OCI-LY1 (cell line): ENCODE measurements around the gene C20orf173.
"Not testable (repeated sequence)": the region's sequence is repeated elsewhere in the genome, so short reads cannot be mapped to it uniquely, and the experiment has no call there.

Experiments used
- H2AFZ ChIP-seq: fragments of 200-600 bp; sonication (generic), shearing (Covaris generic); 2 replicates; pipeline ENCODE4 v1.6.0; 2014; ENCODE audit warnings: antibody characterized with exemption, mild to moderate bottlenecking, low read length
- H3F3A ChIP-seq: fragments of 200-600 bp; sonication (generic), shearing (Covaris generic); 2 replicates; pipeline ENCODE4 v1.6.0; 2014; ENCODE audit warnings: mild to moderate bottlenecking, antibody characterized with exemption, low read length, moderate library complexity; ENCODE audit not compliant: insufficient read depth
- H3K27ac ChIP-seq: fragments of 200-600 bp; sonication (generic); 2 replicates; pipeline ENCODE4 v1.5.1; 2014; ENCODE audit warnings: low read length, mixed run types, mild to moderate bottlenecking, low read depth; ENCODE audit not compliant: poor library complexity, severe bottlenecking
- H3K27me3 ChIP-seq: fragments of 200-600 bp; sonication (generic); 2 replicates; pipeline ENCODE4 v1.6.0; 2014; ENCODE audit warnings: antibody characterized with exemption, mild to moderate bottlenecking, low read length, moderate library complexity; ENCODE audit not compliant: insufficient read depth
- H3K36me3 ChIP-seq: fragments of 200-600 bp; sonication (generic); 2 replicates; pipeline ENCODE4 v1.6.1; 2014; ENCODE audit warnings: mild to moderate bottlenecking, antibody characterized with exemption, low read length, moderate library complexity, mixed read lengths; ENCODE audit not compliant: insufficient read depth
- H3K4me1 ChIP-seq: fragments of 200-600 bp; sonication (generic); 2 replicates; pipeline ENCODE4 v1.5.1; 2014; ENCODE audit warnings: mild to moderate bottlenecking, low read length, moderate library complexity; ENCODE audit not compliant: insufficient read depth, severe bottlenecking
- H3K4me2 ChIP-seq: fragments of 200-600 bp; sonication (generic), shearing (Covaris generic); 2 replicates; pipeline ENCODE4 v1.6.1; 2014; ENCODE audit warnings: low read length
- H3K4me3 ChIP-seq: fragments of 200-600 bp; sonication (generic); 2 replicates; pipeline ENCODE4 v1.5.1; 2014; ENCODE audit warnings: low read length, low read depth, mild to moderate bottlenecking, mixed read lengths; ENCODE audit not compliant: poor library complexity, severe bottlenecking
- H3K79me2 ChIP-seq: fragments of 200-600 bp; shearing (Covaris generic); 2 replicates; pipeline ENCODE4 v1.6.1; 2016; ENCODE audit warnings: mixed run types, low read length, mixed read lengths; ENCODE audit not compliant: insufficient read depth
- H3K9ac ChIP-seq: fragments of 200-600 bp; sonication (generic), shearing (Covaris generic); 2 replicates; pipeline ENCODE4 v1.6.1; 2014; ENCODE audit warnings: mild to moderate bottlenecking, low read length, mixed read lengths
- H3K9me2 ChIP-seq: fragments of 200-600 bp; sonication (generic), shearing (Covaris generic); 2 replicates; pipeline ENCODE4 v1.6.1; 2014; ENCODE audit warnings: low read depth, mild to moderate bottlenecking, low read length, mixed read lengths
- H3K9me3 ChIP-seq: fragments of 200-600 bp; shearing (Covaris generic); 2 replicates; pipeline ENCODE4 v1.6.1; 2014; ENCODE audit warnings: low read length, mixed read lengths
- H4K20me1 ChIP-seq: fragments of 200-600 bp; sonication (generic), shearing (Covaris generic); 2 replicates; pipeline ENCODE4 v1.6.0; 2016; ENCODE audit warnings: mild to moderate bottlenecking, low read length; ENCODE audit not compliant: insufficient read depth
- CTCF ChIP-seq: fragments of 200-600 bp; sonication (generic), shearing (Covaris generic); IDR thresholded peaks from 2 replicates; pipeline ENCODE4 v1.5.1; 2017; ENCODE audit warnings: mild to moderate bottlenecking, antibody characterized with exemption, low read length, moderate library complexity, mixed read lengths
- EZH2 ChIP-seq: fragments of 200-600 bp; sonication (generic), shearing (Covaris generic); IDR thresholded peaks from 2 replicates; pipeline ENCODE4 v1.8.0; 2017; ENCODE audit warnings: borderline replicate concordance, mixed run types, mild to moderate bottlenecking, antibody characterized with exemption, low read length, moderate library complexity, mixed read lengths

Gene C20orf173

GRCh38 chr20:35547329-35547728, 17.9 kb upstream of the C20orf173 start:
- H3K9me2 ChIP-seq = no peaks in the 10 kb centered on the region
- H3K27me3 ChIP-seq = no peaks in the 10 kb centered on the region
- H4K20me1 ChIP-seq = no peaks in the 10 kb centered on the region
- H3K4me2 ChIP-seq = no peak overlapping the region
- no peaks in the 10 kb centered on the region for H3F3A ChIP-seq
- no peak overlapping the region for H3K27ac ChIP-seq
- H3K9me3 ChIP-seq = no peaks in the 10 kb centered on the region
- H2AFZ ChIP-seq = no peak overlapping the region
- no peak overlapping the region for H3K4me3 ChIP-seq
- H3K9ac ChIP-seq = no peak overlapping the region
- no peaks in the 10 kb centered on the region for H3K79me2 ChIP-seq
- peaks cover 7% of the 10 kb centered on the region for H3K4me1 ChIP-seq
- H3K36me3 ChIP-seq = peaks cover 68% of the 10 kb centered on the region
- no peak for TF ChIP-seq EZH2
- TF ChIP-seq CTCF = no peak

GRCh38 chr20:35546127-35546526, 16.7 kb upstream of the C20orf173 start:
- Histone ChIP-seq H3K9me2 (no peaks in the 10 kb centered on the region), H3K79me2 (no peaks in the 10 kb centered on the region), H4K20me1 (no peaks in the 10 kb centered on the region), H3K4me2 (no peak overlapping the region), H3F3A (no peaks in the 10 kb centered on the region), H2AFZ (no peak overlapping the region), H3K9me3 (no peaks in the 10 kb centered on the region), H3K36me3 (peaks cover 56% of the 10 kb centered on the region), H3K4me3 (no peak overlapping the region), H3K27ac (no peak overlapping the region), H3K27me3 (no peaks in the 10 kb centered on the region), H3K4me1 (peaks cover 15% of the 10 kb centered on the region), H3K9ac (no peak overlapping the region)
- TF ChIP-seq CTCF (no peak), EZH2 (no peak)

GRCh38 chr20:35544941-35545340, 15.5 kb upstream of the C20orf173 start:
- not testable (repeated sequence) for H4K20me1 ChIP-seq, H3K9me2 ChIP-seq, H3K9ac ChIP-seq, H3K4me3 ChIP-seq, H3K4me2 ChIP-seq, H3K27me3 ChIP-seq, H3K27ac ChIP-seq, H2AFZ ChIP-seq, H3K9me3 ChIP-seq, H3F3A ChIP-seq, H3K79me2 ChIP-seq
- peaks cover 47% of the 10 kb centered on the region for H3K36me3 ChIP-seq
- H3K4me1 ChIP-seq = peaks cover 27% of the 10 kb centered on the region

GRCh38 chr20:35544436-35544835, 15.0 kb upstream of the C20orf173 start:
- H3F3A ChIP-seq = no peaks in the 10 kb centered on the region
- peaks cover 44% of the 10 kb centered on the region for H3K36me3 ChIP-seq
- H3K4me3 ChIP-seq = no peak overlapping the region
- H3K4me1 ChIP-seq = peaks cover 27% of the 10 kb centered on the region
- H3K9ac ChIP-seq = no peak overlapping the region
- no peak overlapping the region for H3K27ac ChIP-seq
- no peaks in the 10 kb centered on the region for H3K9me3 ChIP-seq
- H3K27me3 ChIP-seq = no peaks in the 10 kb centered on the region
- H2AFZ ChIP-seq = no peak overlapping the region
- no peaks in the 10 kb centered on the region for H3K79me2 ChIP-seq
- no peak for TF ChIP-seq EZH2
- no peak for TF ChIP-seq CTCF
- H3K9me2 ChIP-seq = no peaks in the 10 kb centered on the region
- H3K4me2 ChIP-seq = no peak overlapping the region
- H4K20me1 ChIP-seq = no peaks in the 10 kb centered on the region
